ENCODE measurements around the gene CREB3L1.

The CREB3L1 gene

GRCh38 chr11:46330154-46330553 lies 52.7 kb downstream of the CREB3L1 start:
- no peak for DNase-seq

GRCh38 chr11:46330563-46331281 lies 53.3 kb downstream of the CREB3L1 start:
- DNase-seq = peak; percentile 75

GRCh38 chr11:46331282-46331984 lies 54.0 kb downstream of the CREB3L1 start:
- no peak for DNase-seq

- DNase-seq = no peak
These were observed 54.7 kb downstream of the CREB3L1 start for GRCh38 chr11:46332093-46332567.

DNA sequence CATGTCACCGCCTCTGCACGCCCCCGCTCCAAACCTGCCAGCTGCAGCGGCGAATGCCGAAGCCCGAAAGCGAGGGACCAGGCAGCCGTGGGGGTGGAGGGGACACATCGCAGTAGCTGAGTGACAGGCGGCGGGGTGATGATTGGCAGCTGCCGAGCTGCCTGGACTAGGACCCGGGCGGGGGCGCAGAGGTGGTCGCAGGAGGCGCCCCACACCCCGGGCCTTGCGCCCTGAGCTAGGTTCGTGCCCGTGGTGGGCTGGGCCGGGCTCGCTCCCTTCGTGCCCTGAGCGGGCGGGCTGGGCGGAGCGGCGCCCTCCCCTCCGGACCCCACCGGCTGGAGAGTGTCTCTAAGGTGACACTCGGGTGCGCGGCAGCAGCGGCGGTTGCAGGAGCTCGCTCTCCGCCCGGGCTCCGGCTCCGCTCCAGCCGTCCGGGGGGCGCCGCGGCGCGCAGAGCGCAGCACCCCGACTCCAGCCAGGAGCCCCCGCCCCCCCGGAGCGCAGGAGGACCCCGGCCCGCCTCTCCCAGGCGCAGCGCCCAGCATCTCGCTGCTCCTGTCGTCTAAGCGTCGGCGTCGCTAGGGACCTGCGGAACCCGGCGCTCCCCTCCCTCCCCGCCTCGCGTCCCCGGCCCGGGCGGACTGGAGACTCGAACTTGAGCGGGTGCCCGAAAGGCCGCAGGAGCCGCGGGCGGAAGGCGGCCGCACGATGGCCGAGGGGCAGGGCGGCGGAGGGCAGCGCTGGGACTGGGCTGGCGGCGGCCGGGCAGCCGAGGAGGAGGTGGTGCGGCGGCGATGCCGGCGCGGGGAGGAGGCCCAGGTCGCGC lies 55.3 kb downstream of the CREB3L1 start:
- no peak for DNase-seq

- no peak for DNase-seq
These were observed 56.0 kb downstream of the CREB3L1 start for GRCh38 chr11:46333394-46333947.

DNA sequence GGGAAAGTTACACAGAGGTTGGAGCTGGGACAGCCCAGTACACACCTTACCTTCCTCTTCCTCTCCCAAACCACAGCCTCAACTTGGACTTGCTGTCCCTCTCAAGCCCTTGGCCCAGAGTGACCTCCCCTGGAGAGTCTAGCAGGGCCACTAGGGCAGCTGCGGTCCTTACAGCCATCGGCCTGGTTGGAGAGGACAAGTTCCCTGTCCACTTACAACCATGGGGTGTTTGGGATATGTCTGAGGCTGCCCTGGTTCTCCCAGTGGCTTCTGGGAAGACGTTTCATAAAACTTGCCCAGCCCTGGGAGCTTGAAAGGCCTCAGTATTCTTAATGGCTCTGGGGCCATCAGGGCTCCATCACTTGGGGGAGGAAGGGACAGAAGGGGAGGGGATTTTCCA lies 56.7 kb downstream of the CREB3L1 start:
- DNase-seq = no peak

DNA sequence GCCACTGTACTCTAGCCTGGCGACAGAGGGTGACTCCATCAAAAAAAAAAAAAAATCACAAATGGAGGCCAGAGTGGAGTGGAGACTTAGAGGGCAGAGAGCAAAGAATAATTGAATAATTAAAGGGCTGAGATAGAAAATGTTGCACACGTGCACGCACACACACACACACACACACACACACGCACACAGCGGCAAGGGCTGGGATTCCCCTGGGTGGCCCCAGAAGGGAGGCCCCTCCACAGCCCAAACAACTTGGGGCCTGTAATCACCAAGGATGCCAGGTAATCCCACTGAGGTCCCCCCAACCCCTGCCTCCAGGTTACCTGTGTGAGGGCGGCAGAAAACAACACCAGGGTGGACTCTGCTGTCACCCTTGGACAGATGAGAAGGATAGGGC lies 57.8 kb downstream of the CREB3L1 start:
- no peak for DNase-seq

DNA sequence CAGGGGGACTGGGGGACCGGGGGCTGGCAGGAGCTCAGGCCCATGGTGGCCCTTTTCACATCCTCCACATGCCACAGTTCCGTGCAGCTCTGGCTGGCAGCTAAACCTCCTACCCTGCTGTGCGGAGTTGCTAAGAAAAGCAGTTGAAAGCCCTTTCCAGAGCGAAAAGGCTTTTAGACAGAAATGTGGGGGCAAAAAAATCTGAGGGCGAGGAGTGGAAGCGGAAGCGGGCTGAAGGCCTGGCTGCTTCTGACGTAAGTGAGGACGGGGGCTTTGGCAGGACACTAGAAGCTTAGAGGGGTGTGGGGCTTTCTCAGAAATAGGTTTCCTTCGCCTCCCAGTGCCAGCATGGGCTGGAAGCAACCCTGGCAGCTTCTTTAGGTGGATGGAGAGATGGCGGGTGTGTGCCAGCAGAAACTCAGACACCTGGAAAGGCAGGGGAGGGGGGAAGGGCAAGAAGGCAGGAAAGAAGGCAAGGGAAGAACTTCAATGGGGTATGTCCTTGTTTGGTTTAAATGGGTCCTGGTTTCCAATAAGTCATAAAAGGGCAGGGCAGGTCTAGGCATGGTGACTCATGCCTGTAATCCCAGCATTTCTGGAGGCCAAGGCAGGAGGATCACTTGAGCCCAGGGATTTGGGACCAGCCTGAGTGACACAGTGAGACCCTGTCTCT lies 58.6 kb downstream of the CREB3L1 start:
- peak; percentile 51 for DNase-seq

DNA sequence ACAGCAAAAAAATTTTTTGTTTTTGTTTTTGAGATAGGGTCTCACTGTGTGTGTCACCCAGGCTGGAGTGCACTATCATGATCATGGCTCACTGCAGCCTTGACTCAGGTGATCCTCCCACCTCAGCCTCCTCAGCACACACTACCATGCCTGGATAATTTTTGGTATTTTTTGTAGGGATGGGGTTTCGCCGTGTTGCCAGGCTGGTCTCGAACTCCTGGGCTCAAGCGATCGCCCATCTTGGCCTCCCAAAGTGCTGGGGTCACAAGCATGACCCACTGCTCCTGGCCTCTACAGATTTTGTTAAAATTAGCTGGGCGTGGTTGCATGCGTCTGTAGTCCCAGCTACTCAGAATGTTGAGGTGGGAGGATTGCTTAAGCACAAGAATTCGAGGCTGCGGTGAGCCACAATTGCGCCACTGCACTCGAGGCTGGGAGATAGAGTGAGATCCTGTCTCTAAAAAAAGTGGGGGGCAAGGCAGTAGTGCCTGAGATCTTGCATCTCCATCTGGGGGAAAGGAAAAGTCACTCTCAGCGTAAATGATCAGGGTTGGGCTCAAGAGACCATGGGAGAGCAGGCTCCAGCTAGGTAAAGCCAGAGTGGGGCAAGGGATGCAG lies 59.2 kb downstream of the CREB3L1 start:
- no peak for DNase-seq

- no peak for DNase-seq
These were observed 60.3 kb downstream of the CREB3L1 start for GRCh38 chr11:46337626-46338345.

DNA sequence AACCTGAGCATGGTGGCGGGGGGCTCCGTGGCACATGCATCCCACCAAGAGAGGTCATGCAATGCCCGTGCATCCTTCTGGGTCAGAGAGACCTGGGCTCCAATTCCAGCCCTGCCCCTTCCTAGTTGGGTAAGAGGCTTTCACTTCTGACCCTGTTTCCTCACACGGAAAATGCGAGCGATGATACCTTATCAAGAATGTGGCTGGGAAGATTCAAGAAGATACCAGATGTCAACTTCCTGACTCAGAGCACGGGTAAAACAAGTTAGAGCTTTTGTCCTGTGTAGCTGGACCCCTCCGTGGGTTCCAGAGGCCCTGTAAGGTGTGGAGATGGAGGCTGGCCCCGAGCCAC lies 61.1 kb downstream of the CREB3L1 start:
- DNase-seq = no peak

DNA sequence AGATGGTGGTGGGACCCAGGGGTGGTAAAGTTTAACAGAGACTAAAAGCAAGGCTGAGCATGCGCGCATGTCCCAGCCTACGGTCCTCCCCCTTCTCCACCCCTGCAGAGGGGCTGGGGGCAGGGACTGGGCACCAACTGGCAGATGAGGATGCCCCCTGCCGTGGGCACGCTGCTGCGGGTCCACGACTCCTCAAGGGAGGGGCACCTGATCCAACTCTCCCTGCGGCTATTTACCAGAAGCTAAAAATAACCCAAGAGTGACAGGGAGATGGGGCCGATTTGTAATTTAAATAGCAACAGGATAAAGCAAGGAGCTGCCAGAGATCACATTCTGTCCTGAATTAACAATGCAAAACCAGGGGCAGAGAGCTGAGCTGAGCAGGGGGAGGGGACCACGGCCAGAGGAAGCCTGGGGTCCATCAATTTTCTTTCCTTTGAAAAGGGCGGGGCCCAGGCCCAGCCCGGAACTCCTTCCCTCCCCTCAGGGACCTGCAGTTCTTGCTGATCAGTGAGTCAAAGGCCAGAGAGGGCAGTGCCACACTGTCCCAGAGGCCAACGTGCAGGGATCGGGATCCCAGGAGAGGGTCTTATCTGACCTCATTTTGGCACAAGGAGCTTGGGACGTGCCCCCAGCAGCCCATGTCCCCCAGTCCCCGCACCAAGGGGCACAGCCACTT lies 61.7 kb downstream of the CREB3L1 start:
- no peak for DNase-seq

DNA sequence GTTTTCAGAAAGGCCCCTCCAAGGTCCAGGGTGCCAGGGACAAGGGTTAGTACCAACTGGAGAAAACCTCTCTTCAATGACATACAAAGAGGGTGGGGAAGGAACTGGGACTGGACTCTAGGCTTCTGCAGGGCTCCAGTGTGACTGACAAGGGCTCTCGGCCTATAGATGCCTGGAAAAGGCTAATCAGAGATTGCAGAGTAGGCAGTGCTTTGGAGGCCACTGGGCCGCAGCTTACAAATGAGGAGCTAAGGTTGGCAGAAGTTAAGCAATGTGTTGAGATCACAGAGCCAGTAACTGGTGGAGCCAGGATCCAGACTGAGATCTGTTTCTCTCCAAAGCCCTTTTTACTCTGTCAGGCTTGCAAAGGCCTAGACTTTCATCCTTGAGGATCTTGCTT lies 62.4 kb downstream of the CREB3L1 start:
- no peak for DNase-seq

DNA sequence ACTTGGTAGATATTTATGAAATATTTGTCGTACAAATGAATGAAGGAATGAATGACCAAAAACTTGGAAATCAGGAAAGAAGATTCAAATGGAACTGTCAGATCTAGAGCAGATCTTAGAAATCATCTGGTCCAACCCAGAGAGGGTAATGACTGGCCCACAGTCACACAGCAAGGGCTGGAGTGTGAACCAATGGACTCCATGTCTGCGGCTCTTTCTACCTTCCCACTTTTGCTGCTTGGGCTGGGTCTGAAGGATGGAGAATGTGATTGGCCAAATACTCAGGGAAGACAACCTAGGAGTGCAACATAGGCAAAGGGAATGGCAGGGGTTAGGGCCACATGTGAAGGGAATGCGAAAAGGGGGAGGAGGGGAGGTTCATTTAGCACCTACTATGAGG lies 64.0 kb downstream of the CREB3L1 start:
- no peak for DNase-seq

DNA sequence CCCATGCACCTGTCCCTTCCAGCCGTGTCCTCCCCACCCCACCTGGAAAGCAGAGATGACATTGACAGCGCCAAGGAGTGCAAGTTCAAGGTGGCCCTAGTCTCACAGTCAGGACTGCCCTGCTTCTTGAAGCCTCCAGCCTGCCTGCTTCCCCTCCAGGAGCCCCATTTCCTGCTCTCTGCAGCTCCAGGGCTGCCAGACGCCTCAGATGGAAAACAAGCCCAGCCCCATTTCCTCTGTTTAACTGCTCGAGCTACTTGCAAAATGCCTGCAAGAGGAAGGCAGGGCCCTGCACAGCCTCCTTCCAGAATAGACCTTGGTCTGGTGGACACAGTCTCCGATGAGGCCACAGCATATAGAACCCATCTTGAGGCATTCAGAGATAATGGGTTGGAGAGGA lies 64.8 kb downstream of the CREB3L1 start:
- peak; percentile 81 for DNase-seq

- no peak for DNase-seq
These were observed 66.1 kb downstream of the CREB3L1 start for GRCh38 chr11:46343520-46343919.

DNA sequence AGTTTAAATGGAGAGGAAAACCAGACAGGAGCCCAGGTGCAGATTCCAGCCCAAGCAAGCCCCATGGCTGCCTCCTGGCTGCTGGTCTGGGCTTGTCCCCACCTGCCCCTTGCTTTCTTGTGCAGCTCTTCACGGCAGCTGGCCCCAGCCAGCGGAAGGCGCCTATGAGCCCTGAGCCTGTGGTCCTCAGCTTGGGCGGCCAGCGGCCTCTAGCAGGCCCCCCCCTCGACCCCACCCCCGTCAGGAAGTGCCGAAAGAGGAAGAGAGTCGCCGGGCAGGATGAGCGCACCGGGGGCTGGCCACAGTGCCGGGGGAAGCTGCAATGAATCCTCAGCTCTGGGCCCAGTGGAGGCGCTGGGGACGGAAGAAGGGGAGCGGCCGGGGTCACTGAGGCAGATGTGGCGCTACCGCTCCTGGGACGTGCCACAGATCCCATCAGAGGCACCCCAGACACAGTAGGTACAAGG lies 67.7 kb downstream of the CREB3L1 start:
- DNase-seq = no peak

GRCh38 chr11:46345881-46346484 lies 68.5 kb downstream of the CREB3L1 start:
- DNase-seq = no peak

GRCh38 chr11:46346886-46347636 lies 69.6 kb downstream of the CREB3L1 start, which contains the start of gene DGKZ:
DGKZ (plus strand) TSS chr11:46347463; CDS start chr11:46347660, 197 bp downstream.
- DNase-seq = peak; percentile 89

All from right hindlimb (tissue), 1 donor.